Measurements from ENCODE around the gene TTF2. TPM values are rescaled to one million over a fixed set of nuclear protein-coding genes. Genes with fewer than 3 reads are reported as not detected.

Gene TTF2
- total RNA-seq, 1 experiment from 2014 or later: 46.6 TPM

GRCh38 chr1:117122330-117123025, 62.4 kb downstream of the TTF2 start:
- intact Hi-C loops (cut with micrococcal nuclease; ENCODE audit: unreplicated experiment): loop anchor here (1.0 kb wide), 1 partner anchor 162 kb away; no protein-coding TSS in a partner anchor
- H3K4me3 Mint-ChIP-seq (ENCODE audit: low read depth, unreplicated experiment): peak overlapping the region; percentile 85
- BruUV-seq (replicated peaks): no TSS peak
- H3K27me3 Mint-ChIP-seq (ENCODE audit: unreplicated experiment): no peaks in the 10 kb centered on the region
- H3K27ac Mint-ChIP-seq (ENCODE audit: unreplicated experiment): peak overlapping the region; percentile 64
- peaks cover 19% of the 10 kb centered on the region for H3K4me1 Mint-ChIP-seq (ENCODE audit: low read depth, unreplicated experiment)
- H3K9me3 Mint-ChIP-seq (ENCODE audit: low read depth, unreplicated experiment): no peaks in the 10 kb centered on the region
- no peak for DNase-seq
- no peak for TF ChIP-seq CTCF (IDR thresholded peaks at IDR 0.05; ENCODE audit: unreplicated experiment)
- CTCF ChIA-PET: interaction anchor here (1.0 to 1.4 kb wide), 4 partner anchors 49 to 162 kb away, joined by 3 to 18 read pairs (median 4); partner anchors contain the start of gene VTCN1
- peaks cover 15% of the 10 kb centered on the region for H3K36me3 Mint-ChIP-seq (ENCODE audit: insufficient read depth, unreplicated experiment)

GRCh38 chr1:117123274-117123673, 63.1 kb downstream of the TTF2 start:
- CTCF ChIA-PET: interaction anchor here (0.9 to 1.4 kb wide), 3 partner anchors 48 to 162 kb away, joined by 3 to 4 read pairs (median 4); partner anchors contain the start of gene VTCN1
- no peak for TF ChIP-seq CTCF (IDR thresholded peaks at IDR 0.05; ENCODE audit: unreplicated experiment)
- DNase-seq: no peak
- intact Hi-C loops (cut with micrococcal nuclease; ENCODE audit: unreplicated experiment): no loop called here
- no peak overlapping the region for H3K27ac Mint-ChIP-seq (ENCODE audit: unreplicated experiment)
- no TSS peak for BruUV-seq (replicated peaks)
- no peaks in the 10 kb centered on the region for H3K9me3 Mint-ChIP-seq (ENCODE audit: low read depth, unreplicated experiment)
- H3K4me1 Mint-ChIP-seq (ENCODE audit: low read depth, unreplicated experiment): peaks cover 26% of the 10 kb centered on the region
- peaks cover 15% of the 10 kb centered on the region for H3K36me3 Mint-ChIP-seq (ENCODE audit: insufficient read depth, unreplicated experiment)
- H3K27me3 Mint-ChIP-seq (ENCODE audit: unreplicated experiment): no peaks in the 10 kb centered on the region
- no peak overlapping the region for H3K4me3 Mint-ChIP-seq (ENCODE audit: low read depth, unreplicated experiment)

- no TSS peak for BruUV-seq (replicated peaks)
- CTCF ChIA-PET: no interaction called here
- intact Hi-C loops (cut with micrococcal nuclease; ENCODE audit: unreplicated experiment): no loop called here
- Mint-ChIP-seq H3K9me3 (ENCODE audit: low read depth, unreplicated experiment) (no peaks in the 10 kb centered on the region), H3K4me3 (ENCODE audit: low read depth, unreplicated experiment) (no peak overlapping the region), H3K4me1 (ENCODE audit: low read depth, unreplicated experiment) (peaks cover 29% of the 10 kb centered on the region), H3K36me3 (ENCODE audit: insufficient read depth, unreplicated experiment) (peaks cover 15% of the 10 kb centered on the region), H3K27ac (ENCODE audit: unreplicated experiment) (no peak overlapping the region), H3K27me3 (ENCODE audit: unreplicated experiment) (no peaks in the 10 kb centered on the region)
- no peak for TF ChIP-seq CTCF (IDR thresholded peaks at IDR 0.05; ENCODE audit: unreplicated experiment)
- DNase-seq: no peak
Measured at GRCh38 chr1:117124661-117125060, 64.5 kb downstream of the TTF2 start.

GRCh38 chr1:117127795-117128194, 67.7 kb downstream of the TTF2 start:
- no peak overlapping the region for H3K27ac Mint-ChIP-seq (ENCODE audit: unreplicated experiment)
- peaks cover 14% of the 10 kb centered on the region for H3K4me1 Mint-ChIP-seq (ENCODE audit: low read depth, unreplicated experiment)
- H3K36me3 Mint-ChIP-seq (ENCODE audit: insufficient read depth, unreplicated experiment): no peaks in the 10 kb centered on the region
- intact Hi-C loops (cut with micrococcal nuclease; ENCODE audit: unreplicated experiment): loop anchor here (2.0 kb wide), 1 partner anchor 157 kb away; no protein-coding TSS in a partner anchor
- BruUV-seq (replicated peaks): no TSS peak
- no peak overlapping the region for H3K4me3 Mint-ChIP-seq (ENCODE audit: low read depth, unreplicated experiment)
- CTCF ChIA-PET: interaction anchor here (1.2 to 2.1 kb wide), 3 partner anchors 12 to 157 kb away, joined by 3 to 15 read pairs (median 4); no protein-coding TSS in a partner anchor
- TF ChIP-seq CTCF (IDR thresholded peaks at IDR 0.05; ENCODE audit: unreplicated experiment): no peak
- H3K27me3 Mint-ChIP-seq (ENCODE audit: unreplicated experiment): no peaks in the 10 kb centered on the region
- no peak for DNase-seq
- H3K9me3 Mint-ChIP-seq (ENCODE audit: low read depth, unreplicated experiment): no peaks in the 10 kb centered on the region

Data from Calu3 (cell line).